ENCODE measurements around the gene LOXL3. TPM values are rescaled to one million over a fixed set of nuclear protein-coding genes. Genes with fewer than 3 reads are reported as not detected.

Gene LOXL3
- polyA plus RNA-seq, 1 donor (not counting 4 experiments of a cell fraction or from before 2014, with no cell fraction given), result 0.21 TPM

- Histone ChIP-seq H4K20me1 (ENCODE audit: control insufficient read depth, extremely low read depth, insufficient read depth, low read length) (no peaks in the 10 kb centered on the region), H3K36me3 (ENCODE audit: control insufficient read depth in 2 of 2, extremely low read depth in 1 of 2, insufficient read depth in 2 of 2, low read length in 2 of 2) (no peaks in the 10 kb centered on the region), H3K9me1 (ENCODE audit: control insufficient read depth, extremely low read depth, insufficient read depth, low read length) (no peaks in the 10 kb centered on the region), H3K27me3 (ENCODE audit: control insufficient read depth, extremely low read depth, insufficient read depth, low read length) (peaks cover 12% of the 10 kb centered on the region), H2AFZ (ENCODE audit: control insufficient read depth, low read length) (no peak overlapping the region), H3K4me2 (ENCODE audit: control insufficient read depth, extremely low read depth, insufficient read depth, low read depth, low read length) (no peak overlapping the region), H3K4me3 (ENCODE audit: control insufficient read depth in 2 of 3, extremely low read depth in 1 of 3, insufficient read depth in 2 of 3, low read depth in 1 of 3, low read length in 3 of 3) (no peak overlapping the region), H3K27ac (ENCODE audit: control insufficient read depth, insufficient read depth, low read length) (no peak overlapping the region), H3K9ac (ENCODE audit: control insufficient read depth, extremely low read depth, insufficient read depth, low read length) (no peak overlapping the region), H3K79me2 (ENCODE audit: control insufficient read depth, insufficient read depth, low read length) (no peaks in the 10 kb centered on the region), H3K4me1 (ENCODE audit: control insufficient read depth, extremely low read depth, insufficient read depth, low read length) (peaks cover 12% of the 10 kb centered on the region), H3K9me3 (ENCODE audit: control insufficient read depth, low read depth, low read length) (no peaks in the 10 kb centered on the region)
- TF ChIP-seq, protein P1, sequence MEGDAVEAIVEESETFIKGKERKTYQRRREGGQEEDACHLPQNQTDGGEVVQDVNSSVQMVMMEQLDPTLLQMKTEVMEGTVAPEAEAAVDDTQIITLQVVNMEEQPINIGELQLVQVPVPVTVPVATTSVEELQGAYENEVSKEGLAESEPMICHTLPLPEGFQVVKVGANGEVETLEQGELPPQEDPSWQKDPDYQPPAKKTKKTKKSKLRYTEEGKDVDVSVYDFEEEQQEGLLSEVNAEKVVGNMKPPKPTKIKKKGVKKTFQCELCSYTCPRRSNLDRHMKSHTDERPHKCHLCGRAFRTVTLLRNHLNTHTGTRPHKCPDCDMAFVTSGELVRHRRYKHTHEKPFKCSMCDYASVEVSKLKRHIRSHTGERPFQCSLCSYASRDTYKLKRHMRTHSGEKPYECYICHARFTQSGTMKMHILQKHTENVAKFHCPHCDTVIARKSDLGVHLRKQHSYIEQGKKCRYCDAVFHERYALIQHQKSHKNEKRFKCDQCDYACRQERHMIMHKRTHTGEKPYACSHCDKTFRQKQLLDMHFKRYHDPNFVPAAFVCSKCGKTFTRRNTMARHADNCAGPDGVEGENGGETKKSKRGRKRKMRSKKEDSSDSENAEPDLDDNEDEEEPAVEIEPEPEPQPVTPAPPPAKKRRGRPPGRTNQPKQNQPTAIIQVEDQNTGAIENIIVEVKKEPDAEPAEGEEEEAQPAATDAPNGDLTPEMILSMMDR (optimal IDR thresholded peaks at IDR 0.05 in 1 of 3, IDR thresholded peaks at IDR 0.05 in 1 of 3, conservative IDR thresholded peaks at IDR 0.05 in 1 of 3; ENCODE audit: extremely low read depth in 1 of 3, insufficient read depth in 2 of 3, low read length in 3 of 3), result no peak
- no peak for TF ChIP-seq EZH2 (IDR thresholded peaks at IDR 0.05; ENCODE audit: low read length)
- no peak for DNase-seq (ENCODE audit: low read depth, low spot score)
- no peak for FAIRE-seq
- dilution Hi-C loops (cut with MboI; ENCODE audit: extremely low pct_ligation_motif_present, low sequenced_read_pairs), result no loop called here
Measured at GRCh38 chr2:74550231-74550630, 3.5 kb downstream of the LOXL3 start.

DNA sequence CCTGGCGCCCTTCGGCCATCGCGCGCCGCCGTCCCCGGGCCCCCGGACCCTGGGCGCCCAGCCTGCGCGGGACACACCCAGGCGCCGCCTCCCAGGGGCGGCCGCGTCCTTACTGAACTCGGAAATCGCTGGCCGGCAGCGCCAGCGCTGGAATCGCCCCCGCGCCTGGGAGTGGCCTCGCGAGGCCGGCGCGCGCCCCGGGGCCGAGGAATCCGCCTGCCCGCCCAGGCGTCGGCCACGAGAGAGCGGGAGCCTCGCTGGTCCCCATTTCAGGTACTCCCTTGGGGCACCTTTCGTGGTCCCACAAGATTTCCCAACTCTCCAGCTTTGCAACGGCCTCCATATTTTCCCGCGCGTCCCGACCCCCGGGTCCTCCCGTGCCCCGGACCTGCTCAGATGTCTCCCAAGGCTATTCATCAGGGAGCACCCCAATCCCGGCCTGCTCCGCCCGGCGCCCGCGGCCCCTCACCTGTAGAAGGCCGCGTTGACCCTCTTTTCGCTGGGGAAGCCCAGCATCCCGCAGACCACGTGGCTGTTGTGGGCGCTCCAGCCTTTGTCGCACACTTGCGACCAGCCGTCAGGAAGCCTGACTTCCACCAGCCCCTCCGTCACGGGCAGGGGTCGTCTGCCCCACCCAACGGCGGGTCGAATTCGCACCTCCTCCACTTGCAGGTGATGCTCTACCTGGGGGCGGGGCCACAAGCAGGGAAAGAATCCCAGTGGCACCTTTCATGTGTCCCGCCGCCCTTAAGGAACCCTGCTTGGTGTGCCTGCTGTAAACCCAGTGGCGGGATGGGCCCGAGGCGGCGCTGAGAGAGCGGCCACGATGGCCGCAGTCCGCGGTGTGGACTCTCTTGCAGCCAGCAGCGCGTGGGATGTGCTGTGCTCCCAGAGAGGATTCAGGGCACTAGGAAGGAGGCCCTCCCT, 4.6 kb downstream of the LOXL3 start:
- Histone ChIP-seq H4K20me1 (ENCODE audit: control insufficient read depth, extremely low read depth, insufficient read depth, low read length) (no peaks in the 10 kb centered on the region), H3K9ac (ENCODE audit: control insufficient read depth, extremely low read depth, insufficient read depth, low read length) (peak overlapping the region; percentile 56), H3K27me3 (ENCODE audit: control insufficient read depth, extremely low read depth, insufficient read depth, low read length) (peaks cover 2% of the 10 kb centered on the region), H3K36me3 (ENCODE audit: control insufficient read depth in 2 of 2, extremely low read depth in 1 of 2, insufficient read depth in 2 of 2, low read length in 2 of 2) (no peaks in the 10 kb centered on the region), H3K4me2 (ENCODE audit: control insufficient read depth, extremely low read depth, insufficient read depth, low read depth, low read length) (peak overlapping the region; percentile 87), H2AFZ (ENCODE audit: control insufficient read depth, low read length) (peak overlapping the region; percentile 87), H3K4me3 (ENCODE audit: control insufficient read depth in 2 of 3, extremely low read depth in 1 of 3, insufficient read depth in 2 of 3, low read depth in 1 of 3, low read length in 3 of 3) (peak overlapping the region; percentile 39 to 70 (median 69)), H3K9me1 (ENCODE audit: control insufficient read depth, extremely low read depth, insufficient read depth, low read length) (no peaks in the 10 kb centered on the region), H3K27ac (ENCODE audit: control insufficient read depth, insufficient read depth, low read length) (no peak overlapping the region), H3K9me3 (ENCODE audit: control insufficient read depth, low read depth, low read length) (no peaks in the 10 kb centered on the region), H3K4me1 (ENCODE audit: control insufficient read depth, extremely low read depth, insufficient read depth, low read length) (peaks cover 12% of the 10 kb centered on the region), H3K79me2 (ENCODE audit: control insufficient read depth, insufficient read depth, low read length) (no peaks in the 10 kb centered on the region)
- FAIRE-seq, result no peak
- TF ChIP-seq, protein P1 (optimal IDR thresholded peaks at IDR 0.05 in 1 of 3, IDR thresholded peaks at IDR 0.05 in 1 of 3, conservative IDR thresholded peaks at IDR 0.05 in 1 of 3; ENCODE audit: extremely low read depth in 1 of 3, insufficient read depth in 2 of 3, low read length in 3 of 3), result no peak
- peak; percentile 31 for TF ChIP-seq EZH2 (IDR thresholded peaks at IDR 0.05; ENCODE audit: low read length)
- DNase-seq (ENCODE audit: low read depth, low spot score), result no peak
- dilution Hi-C loops (cut with MboI; ENCODE audit: extremely low pct_ligation_motif_present, low sequenced_read_pairs), result no loop called here

Data from keratinocyte (primary cell).